Limb (tissue), 2 donors: ENCODE measurements around the gene TP73.
"Not testable (repeated sequence)": the region's sequence is repeated elsewhere in the genome, so short reads cannot be mapped to it uniquely, and the experiment has no call there.

Experiments used
- DNase-seq, 2 donors: peaks; one replicate each; pipeline ENCODE4 v3.0.0-alpha.2; 2016; ENCODE audit errors: extremely low spot score in 2 of 2

Gene TP73

DNA sequence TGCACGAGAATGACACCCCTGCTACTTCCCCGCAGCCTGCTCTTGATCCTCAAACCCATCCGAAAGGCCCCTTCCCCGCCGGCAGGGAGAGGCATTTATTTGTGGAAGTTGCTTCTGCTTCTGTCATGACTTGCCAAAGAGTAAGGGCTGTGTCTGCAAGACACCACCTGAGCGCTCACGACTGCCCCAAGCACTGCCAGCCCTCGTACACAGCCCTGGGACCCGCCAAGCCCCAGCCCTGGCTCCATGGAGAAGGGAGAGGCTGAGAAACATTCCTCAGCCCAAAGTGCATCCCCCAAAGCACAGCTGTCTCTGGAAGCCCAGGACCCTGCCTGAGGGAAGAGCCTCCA is 33.8 kb upstream of the TP73 start:
- no peak for DNase-seq

DNA sequence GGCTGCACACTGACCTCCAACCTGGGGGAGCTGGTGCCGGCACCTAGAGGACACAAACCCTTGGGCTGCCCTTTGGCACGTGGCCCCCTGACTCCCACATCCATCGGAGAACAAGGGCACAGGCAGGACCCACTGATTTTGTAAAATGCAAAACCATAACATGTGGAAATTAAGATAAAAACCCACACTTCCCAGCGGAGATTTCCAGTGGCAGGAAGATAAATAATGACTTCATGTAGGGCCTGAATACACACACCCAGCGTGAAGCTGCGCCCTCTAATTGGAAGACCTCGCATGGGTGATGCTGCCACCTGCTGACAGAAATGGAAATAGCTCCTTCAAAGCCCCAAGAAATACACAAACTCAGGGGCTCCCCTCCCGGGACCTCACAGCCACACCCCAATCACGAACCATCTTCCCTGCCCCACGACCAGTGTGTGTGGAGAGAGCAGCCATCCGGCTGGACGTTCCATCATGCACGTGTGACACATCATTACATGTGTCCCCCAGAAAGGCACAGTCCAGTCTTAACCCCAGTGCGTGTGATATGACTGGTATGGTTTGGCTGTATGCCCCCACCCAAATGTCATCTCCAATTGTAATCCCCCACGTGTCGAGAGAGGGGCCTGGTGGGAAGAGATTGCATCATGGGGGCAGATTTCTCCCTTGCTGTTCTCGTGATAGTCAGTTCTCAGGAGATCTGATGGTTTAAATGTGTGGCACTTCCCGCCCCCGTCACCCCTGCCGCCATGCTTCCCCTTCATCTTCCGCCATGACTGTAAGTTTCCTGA is 33.2 kb upstream of the TP73 start:
- DNase-seq, result peak; percentile 72 to 82

DNA sequence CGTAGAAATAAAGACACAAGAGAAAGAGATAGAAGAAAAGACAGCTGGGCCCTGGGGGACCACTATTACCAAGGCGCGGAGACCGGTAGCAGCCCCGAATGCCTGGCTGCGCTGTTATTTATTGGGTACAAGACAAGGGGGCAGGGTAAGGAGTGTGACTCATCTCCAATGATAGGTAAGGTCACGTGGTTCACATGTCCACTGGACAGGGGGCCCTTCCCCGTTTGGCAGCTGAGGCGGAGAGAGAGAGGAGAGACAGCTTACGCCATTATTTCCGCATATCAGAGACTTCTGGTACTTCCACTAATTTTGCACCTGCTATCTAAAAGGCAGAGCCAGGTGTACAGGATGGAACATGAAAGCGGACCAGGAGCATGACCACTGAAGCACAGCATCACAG is 31.6 kb upstream of the TP73 start:
- no peak for DNase-seq

DNA sequence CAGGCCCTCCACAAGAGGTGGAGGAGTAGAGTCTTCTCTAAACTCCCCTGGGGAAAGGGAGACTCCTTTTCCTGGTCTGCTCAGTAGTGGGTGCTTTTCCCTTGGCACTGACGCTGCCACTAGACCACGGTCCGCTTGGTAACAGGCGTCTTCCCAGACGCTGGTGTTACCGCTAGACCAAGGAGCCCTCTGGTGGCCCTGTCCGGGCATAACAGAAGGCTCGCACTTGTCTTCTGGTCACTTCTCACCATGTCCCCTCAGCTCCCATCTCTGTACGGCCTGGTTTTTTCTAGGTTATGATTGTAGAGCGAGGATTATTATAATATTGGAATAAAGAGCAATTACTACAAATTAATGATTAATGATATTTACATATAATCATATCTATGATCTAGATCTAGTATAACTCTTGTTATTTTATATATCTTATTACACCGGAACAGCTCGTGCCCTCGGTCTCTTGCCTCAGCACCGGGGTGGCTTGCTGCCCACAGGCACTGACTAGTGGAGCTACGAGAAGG is 31.1 kb upstream of the TP73 start:
- not testable (repeated sequence) for DNase-seq

DNA sequence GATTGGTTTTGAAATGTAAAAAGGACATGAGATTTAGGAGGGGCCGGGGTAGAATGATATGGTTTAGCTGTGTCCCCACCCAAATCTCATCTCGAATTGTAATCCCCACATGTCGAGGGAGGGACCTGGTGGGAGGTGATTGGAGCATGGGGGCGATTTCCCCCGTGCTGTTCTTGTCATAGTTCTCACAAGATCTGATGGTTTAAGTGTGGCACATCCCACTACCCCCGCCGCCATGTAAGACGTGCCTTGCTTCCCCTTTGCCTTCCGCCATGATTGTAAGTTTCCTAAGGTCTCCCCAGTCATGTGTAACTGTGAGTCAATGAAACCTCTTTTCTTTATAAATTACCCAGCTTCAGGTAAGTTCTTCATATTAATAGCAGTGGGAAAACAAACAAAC is 30.2 kb upstream of the TP73 start:
- DNase-seq, result not testable (repeated sequence)

DNA sequence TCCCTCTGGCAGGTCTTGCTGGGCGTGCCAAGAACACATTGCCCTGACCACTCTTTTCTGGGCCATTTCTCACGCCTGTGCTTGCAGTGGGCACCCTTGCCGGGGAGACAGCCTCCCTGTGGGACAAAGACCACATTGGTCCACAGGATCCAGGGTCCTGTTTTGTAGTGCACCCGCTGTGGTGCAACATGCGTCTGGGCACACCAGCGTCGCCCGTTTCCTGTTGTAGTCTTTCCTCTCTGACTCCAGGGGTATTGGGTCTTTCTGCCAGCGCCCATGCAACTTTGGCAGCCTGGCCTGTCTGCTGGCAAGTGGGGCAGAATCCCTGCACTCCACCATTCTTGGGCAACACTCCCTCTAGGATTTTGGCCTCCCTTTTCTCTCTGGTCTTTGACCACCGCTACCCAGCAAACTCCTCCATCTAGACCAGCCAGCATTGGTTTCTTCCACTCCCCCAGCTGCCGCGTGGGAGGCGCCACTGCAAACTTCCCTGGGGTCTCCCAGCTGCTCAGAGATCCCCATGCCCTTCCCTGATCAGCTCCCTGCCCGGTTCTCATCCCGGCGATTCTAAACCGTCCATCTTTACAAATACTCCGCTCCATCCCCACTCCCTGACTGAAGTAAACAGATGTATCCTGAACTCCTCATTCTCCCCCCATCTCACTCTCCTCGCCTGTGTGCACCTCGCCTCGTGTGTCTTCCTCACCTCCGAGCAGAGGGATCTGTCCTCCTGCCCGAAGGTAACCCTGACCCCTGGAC is 28.7 kb upstream of the TP73 start:
- DNase-seq, result no peak

DNA sequence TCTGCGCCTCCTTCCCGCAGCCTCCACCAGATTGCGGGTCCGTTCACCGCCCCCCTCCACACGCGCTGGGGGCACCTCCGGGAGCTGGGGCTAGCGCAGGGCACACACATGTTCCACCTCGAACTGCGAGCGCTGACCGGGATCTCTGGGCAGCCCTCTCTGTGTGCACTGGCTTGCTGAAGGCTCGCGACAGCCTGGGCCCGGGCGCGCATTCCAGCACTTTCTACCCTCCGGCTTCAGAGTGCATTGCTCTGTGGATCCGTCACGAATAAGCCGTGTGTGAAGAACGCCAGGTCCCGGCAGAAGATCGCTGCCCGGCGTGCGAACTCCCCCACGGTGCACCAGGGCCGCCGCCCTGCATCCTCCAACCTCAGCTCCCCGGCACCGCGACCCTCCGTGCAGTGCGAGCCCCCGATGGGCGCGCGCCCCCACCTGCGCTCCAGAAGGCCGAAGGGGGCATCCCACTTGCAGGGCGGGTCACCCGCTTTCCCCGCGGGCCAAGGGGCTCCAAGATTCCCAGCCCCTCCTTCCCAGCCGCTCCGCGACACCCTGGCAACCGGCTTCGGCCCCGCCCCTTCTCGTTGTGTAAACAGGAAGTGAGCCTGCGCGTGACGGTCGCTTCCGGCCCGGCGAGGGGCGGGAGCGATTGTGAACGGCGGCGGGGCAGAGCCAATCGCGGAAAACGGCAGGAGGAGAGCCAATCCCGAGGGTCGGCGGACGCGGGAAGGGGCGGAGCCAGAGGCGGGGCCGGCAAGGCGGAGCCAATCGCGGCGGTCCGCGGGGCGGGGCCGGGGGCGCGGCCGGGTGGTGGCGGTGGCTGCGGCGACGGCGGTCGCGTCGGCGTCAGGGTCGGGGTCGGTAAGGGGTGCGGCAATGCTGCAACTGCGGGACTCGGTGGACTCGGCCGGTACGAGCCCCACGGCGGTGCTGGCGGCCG is 27.8 kb upstream of the TP73 start, which contains the start of gene TPRG1L:
Gene TPRG1L, plus strand, starts transcription at position 816 of the 937 bp plus-strand sequence. Its CDS starts 58 bp downstream, at position 874.
- DNase-seq, result peak; percentile 98 to 99

DNA sequence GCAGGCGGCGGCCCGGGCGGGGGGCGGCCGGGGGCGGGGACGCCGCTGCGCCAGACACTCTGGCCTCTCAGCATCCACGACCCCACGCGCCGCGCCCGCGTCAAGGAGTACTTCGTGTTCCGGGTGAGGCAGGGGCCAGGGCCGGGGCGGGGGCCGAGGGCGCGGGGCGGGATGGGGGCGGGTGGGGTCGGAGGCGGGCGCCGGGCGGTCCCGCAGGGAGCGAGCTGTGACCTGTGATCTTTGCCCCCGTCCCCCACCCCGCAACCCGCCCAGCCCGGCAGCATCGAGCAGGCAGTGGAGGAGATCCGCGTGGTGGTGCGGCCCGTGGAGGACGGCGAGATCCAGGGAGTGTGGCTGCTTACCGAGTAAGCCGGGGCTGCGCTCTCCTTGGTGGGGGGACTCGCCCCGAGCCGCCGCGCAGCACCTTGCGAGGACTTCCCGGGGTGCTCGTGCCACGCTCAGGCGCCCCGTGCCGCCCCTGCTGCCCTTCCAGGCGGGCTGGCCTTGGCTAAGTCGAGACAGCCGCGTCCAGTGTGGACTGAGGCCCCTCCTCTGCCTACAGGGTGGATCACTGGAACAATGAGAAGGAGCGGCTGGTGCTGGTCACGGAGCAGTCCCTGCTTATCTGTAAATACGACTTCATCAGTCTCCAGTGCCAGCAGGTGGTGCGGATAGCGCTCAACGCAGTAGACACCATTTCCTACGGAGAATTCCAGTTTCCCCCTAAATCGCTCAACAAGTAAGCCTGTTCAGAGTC is 27.0 kb upstream of the TP73 start:
- DNase-seq, result peak in 1 of 2 donors; percentile 50

DNA sequence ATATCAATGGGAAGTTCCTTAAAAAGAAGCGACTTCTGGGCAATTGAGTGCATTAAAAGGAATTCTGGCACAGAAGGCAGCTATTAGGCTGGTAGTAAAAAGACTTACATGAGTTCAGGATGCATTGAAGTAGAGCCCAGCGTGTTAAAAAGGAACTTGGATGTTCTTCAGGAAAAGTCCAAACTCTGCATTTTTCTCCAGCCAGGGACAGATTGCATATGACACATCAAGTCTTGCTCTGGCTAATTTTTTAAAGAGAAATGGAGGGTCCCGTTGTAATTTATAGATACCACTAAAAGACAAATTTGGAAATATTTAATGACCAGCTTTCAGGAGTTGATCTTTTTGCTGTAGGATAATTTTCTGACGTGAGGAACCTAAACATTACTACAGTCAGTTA is 26.3 kb upstream of the TP73 start:
- no peak for DNase-seq

DNA sequence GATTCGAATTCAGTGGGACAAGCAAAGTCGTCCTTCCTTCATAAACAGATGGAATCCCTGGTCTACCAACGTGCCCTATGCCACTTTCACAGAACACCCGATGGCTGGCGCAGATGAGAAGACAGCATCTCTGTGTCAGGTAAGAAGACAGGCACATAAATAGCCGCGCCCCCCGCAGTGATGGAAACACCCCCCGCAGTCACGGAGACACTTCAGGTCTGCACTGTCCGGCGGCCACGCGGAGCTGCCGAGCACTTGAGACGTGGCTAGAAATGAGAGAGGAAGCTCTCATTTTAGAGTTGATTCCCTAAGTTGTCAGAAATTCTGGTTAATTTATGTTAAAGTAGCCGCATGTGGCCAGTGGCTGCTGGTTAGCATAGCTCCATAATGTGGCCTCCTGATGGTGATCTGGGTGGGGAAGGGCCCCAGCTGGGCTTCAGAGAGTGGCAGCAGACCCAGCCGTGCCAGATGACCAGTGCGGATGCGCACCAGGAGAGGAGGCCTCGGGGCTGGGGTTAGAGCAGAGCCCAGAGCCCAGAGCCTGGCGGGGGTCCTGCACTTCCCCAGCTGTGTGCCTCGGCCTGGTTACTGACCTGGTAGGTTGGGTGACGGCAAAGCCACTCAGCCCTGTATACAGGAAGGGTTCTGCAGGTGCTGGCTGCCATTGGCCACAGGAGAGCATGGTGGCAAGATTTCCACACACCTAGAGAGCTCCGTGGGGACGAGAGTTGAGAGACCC is 24.6 kb upstream of the TP73 start:
- no peak for DNase-seq

DNA sequence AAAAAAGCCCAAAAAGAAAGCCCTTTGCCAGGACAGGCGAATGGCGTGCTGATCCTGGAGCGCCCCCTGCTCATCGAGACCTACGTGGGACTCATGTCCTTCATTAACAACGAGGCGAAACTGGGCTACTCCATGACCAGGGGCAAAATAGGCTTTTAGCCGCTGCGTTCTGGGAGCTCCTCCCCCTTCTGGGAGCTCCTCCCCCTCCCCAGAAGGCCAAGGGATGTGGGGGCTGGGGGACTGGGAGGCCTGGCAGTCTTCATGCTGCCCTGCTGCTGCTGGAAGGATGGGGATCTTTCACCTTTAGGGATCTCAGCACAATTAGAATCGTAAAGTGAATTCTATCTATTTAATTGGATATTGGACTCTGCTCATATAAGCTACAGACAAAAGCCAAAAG is 23.9 kb upstream of the TP73 start:
- DNase-seq, result no peak

DNA sequence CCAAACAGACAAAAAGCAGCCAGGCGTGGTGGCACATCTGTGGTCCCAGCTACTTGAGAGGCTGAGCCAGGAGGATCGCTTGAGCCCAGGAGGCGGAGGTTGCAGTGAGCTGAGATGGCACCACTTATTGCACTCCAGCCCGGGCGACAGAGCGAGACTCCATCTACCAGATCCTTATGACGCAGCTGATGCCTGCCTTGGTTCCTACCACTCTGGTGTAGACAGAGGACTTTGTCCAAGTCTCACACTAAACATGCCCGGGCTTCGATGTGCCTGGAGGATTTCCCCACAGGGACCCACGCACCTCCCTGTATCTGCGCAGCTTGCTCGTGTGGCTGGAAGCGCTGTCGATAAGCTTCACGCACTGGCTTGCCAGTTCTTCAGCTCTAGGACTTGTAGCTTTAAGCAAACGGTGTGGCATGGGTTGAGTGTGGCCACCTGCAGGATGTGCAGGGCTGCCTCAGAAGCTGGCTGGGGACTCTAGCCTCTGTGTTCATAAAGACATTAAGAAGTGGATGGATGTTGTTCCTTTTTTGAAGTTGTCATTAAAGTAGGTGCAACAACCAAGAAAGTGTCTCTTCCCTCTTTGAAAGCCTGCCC is 22.7 kb upstream of the TP73 start:
- no peak for DNase-seq

DNA sequence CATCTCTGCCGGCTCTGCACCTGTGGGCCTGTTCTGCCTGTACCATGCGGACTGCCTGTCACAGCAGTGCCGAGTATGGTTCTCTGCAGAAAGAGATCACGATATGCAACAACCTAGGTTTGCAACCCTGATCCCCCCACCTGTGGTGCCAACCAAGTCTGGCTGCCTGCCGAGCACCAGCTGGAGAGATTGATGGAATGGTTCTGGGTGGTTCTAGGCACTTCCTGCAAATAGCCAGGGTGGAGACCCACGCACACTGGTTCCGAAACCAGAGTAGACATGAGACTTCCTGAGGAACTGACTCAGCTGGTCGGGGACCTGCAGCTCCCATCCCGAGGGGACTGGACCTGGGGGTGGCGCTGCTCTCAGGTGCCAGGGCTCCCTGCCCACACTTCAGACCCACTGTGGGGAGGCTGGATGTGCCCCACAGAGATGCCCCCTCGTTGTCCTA is 22.1 kb upstream of the TP73 start:
- no peak for DNase-seq

DNA sequence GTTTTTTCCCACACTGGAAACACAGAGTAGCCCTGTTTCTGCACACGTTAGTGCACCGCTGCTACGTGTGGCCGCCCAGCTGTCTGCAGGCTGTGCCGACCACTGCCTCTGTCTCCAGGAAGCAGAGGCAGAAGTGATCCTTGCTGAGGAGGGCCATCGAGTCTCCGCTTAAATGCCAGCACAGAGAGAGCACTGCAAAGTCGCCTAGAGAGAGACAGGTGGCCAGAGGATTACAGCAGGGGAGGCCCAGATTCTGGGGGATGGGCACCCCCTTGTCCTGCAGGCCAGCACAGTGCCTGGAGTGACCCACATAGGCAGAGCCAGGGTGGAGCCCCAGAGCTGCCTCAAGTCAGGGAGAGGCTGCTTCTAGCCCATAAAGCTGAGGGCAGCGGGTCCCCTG is 21.4 kb upstream of the TP73 start:
- DNase-seq, result no peak

DNA sequence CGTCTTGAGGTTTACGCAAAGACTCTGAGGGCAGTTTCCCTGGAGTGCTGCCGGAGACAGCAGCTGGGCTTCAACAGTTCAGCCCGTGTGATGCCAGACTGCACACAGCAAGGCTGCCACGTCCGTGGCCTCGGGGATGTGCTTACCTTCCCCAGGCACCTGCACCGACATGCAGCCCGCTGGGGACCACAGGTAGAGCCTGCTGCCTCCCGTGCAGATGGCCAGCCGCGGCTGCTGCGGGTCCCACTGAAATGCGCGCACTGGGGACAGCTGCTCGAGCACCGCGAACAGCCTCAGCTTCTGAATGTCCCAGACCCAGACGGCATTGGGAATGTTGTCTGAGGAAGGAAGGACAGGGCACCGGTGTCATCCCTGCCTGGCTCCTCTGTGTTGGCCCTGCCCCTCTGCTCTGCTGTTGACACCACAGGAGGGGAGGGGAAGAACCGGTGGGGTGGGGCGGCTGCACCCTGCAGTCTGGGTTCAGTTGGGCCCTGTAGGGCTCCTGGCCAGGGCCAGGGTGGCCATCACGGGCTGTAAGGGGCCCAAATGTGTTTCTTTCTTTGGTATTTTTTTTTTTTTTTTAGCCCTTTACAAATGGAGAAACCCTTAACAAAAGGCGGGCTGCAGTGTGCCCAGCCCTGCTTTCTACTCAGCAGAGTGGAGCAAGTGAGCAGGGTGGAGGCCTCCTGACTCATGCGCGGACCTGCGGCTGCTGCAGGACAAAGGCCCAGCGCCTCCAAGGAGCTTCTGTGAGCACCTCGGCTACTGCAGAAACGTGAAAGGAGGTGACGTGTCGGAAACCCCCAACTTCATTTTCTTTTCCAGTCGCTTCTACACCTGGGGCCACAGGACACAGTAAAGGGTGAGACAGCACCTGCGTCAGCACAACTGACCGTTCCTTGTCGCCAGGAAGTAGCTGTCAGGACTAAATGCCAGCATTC is 20.7 kb upstream of the TP73 start:
- DNase-seq, result no peak

DNA sequence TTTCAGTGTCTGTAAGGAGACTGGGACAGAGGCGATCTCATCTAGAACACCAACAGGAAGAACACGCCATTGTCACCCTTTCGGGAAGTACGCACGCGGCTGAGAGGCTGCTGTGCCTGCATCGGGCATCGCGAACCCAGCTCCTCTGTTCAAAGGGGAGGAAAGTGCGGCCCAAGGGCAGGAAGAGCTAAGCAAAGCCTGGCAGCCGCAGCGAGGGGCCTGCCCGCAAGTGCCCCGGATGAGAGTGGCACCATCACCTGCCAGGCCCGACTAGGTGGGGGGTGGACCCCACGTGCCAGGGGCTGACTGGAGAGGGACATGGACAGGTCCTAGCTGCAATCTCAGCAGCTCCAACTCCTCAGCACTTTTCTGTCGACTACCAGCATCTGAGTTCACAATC is 20.0 kb upstream of the TP73 start:
- DNase-seq, result no peak

DNA sequence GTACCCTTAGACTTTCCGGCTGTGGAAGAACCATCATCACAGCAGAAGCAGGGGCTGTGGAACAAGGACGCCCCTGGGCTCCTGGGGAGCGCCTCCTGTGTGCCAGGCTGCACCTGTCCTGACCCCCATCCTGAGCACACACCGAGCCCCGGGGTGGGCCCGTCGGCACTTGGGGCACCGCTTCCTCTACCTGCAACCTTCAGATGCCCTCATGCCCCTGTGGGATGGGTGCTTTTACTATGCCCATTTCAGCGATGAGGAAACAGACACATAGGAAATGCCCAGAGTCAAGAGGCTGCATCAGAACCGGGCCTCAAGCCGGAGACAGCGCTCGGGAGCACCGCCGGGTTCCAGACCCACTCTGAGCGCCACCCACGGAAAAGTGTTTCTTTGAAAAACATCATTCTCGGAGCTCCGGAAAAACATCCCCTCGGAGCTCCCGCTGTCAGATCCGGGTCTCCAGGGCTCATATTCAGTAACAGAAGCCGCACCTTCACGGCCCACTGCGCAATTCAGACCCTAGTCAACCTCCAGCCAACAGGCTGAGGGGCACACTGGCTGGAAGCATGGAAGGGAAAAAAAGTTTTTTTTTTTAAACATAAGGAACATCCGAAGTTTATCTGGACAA is 19.5 kb upstream of the TP73 start:
- no peak for DNase-seq
